Body of pancreas (tissue), 4 donors: Measurements from ENCODE around the gene SLC4A9.

Experiments
- POLR2A ChIP-seq, 3 donors: fragments of 450-650 bp; IDR thresholded peaks; one replicate each; pipeline ENCODE4 v1.6.1; 2016; ENCODE audit warnings: antibody characterized with exemption in 3 of 3, mild to moderate bottlenecking in 2 of 3
- TF ChIP-seq, protein P1 (sequence below), 7 experiments: fragments of 450-650 bp in 4 of 7; fragments of 200-600 bp in 3 of 7; sonication (generic) in 3 of 7; IDR thresholded peaks; one replicate each; pipeline ENCODE4 v1.5.1; 2016 to 2019; ENCODE audit warnings: antibody characterized with exemption in 7 of 7

DNA sequence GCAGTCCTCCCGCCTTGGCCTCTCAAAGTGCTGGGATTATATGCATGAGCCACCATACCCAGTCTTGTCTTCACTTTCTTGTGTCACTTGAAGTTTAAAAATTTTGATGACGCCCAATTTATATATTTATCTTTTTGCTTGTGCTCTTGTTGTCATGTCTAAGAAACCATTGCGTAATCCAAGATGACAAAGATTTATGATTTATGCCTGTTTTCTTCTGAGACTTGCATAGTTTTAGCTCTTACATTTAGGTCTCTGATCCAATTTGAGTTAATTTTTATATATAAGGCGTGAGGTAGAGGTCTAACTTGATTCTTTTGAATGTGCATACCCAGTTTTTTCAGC, 60.2 kb downstream of the SLC4A9 start:
- TF ChIP-seq, protein P1, sequence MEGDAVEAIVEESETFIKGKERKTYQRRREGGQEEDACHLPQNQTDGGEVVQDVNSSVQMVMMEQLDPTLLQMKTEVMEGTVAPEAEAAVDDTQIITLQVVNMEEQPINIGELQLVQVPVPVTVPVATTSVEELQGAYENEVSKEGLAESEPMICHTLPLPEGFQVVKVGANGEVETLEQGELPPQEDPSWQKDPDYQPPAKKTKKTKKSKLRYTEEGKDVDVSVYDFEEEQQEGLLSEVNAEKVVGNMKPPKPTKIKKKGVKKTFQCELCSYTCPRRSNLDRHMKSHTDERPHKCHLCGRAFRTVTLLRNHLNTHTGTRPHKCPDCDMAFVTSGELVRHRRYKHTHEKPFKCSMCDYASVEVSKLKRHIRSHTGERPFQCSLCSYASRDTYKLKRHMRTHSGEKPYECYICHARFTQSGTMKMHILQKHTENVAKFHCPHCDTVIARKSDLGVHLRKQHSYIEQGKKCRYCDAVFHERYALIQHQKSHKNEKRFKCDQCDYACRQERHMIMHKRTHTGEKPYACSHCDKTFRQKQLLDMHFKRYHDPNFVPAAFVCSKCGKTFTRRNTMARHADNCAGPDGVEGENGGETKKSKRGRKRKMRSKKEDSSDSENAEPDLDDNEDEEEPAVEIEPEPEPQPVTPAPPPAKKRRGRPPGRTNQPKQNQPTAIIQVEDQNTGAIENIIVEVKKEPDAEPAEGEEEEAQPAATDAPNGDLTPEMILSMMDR (IDR thresholded peaks at IDR 0.05): no peak
- no peak for TF ChIP-seq POLR2A (IDR thresholded peaks at IDR 0.05)
